Measurements from ENCODE around the gene CDADC1.
A peak's percentile ranks its signal among the peaks of the same experiment; 100 is the strongest.

Gene CDADC1

DNA sequence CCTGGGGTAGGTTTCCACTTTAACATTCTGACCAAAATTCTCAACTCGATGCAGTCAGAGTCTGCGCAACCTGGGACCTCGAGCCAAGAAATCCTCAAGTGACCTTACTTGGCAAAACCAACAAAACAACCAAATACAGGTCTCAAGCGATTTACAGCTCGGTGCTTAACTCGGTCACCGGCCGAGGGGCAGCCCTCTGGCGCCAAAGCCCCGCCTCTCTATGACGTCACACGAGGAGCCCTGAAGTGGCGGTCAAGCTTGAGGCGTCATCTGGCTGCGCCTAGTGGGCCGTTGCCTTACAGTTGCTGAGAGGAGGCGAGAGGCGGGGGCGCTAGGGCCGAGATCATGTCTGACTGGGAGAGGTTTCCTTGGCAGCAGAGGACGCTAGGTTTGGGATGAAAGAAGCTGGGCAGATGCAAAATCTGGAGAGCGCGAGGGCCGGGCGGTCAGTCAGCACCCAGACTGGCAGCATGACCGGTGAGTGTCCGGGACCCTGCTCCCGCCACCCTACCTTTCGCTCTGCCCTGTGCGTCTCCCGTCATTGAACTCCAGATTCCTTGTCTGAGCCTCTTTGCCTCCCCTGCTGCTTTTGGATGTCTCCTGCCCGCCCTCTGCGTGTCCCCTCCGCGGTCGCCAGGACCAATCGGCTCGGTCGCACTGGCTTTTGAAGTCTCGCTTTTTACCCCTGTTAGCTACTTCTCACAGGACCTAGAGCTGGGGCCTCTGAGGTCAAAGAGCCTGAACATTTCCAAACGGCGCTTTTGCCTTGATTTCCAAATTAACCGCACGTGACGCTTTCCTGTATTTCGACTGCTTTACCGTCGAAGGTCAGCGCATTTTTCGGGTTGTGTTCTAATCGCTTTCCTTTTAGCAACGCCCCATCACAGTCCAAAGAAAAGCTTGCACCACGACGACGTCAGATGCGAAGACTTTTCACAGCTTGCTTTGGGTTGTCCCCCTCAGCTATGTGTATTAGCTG is at the start of gene CDADC1:
CDADC1 (plus strand) TSS at position 283 of the 979 bp plus-strand sequence; CDS start at position 396, 113 bp downstream.
- peak; percentile 77 to 81 for DNase-seq (ENCODE audit: low read depth in 2 of 2)

DNA sequence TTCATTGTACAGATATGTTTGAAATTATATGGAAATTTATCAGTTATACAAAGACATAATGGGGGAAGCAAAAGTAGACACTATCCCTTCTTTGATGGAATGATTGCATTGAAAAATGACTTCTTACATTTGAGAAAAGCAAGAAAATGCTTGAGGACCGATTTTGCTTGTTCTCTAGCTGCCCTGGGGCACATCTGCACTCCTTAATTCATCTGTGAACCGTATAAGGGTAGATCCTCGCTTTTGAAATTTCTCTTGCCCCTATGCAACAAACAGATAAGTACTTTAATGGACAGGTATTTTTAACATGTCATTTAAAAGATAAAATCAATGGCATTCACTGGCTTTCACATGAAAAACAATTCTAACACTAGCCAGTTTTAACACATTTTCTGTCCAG is 41.1 kb upstream of the CDADC1 start:
- no peak for DNase-seq (ENCODE audit: low read depth in 2 of 2)

DNA sequence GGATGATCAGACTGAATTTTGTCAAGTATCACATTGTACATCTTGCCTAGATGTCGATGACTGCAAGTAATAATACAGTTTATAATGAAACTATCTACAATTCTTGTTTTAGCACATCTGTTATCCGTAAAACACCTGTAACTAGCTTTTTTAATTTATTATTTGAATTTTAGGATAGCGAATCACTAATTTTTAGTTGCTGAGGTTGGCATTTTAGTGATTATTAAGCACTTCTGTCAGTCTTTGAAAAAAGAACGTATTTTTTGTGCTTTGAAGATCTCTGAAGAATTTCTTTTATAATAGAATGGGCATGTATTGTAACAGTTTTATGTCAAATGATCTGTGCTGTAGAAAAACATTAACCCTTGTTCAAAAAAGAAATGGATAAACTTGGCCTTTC is 39.1 kb upstream of the CDADC1 start:
- DNase-seq (ENCODE audit: low read depth in 2 of 2), result no peak

DNA sequence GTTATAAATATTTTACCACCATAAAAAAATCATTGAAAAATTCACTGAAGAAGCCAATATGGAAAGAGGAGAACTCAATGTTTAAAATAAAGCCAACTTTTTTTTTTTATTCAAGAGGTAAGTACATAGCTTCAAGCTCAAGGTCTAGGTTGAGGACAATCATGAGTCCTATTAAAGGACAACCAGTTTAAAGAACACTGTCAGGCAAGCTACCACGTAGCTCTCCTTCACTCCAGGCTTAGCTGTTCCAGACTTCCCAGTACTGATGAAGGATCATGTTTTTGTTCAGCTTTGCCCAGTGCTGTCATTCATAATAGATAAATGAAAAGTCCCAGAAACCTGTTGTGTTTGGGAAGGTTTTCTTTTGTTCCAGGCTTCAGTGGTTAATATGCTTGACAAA is 37.6 kb upstream of the CDADC1 start:
- no peak for DNase-seq (ENCODE audit: low read depth in 2 of 2)

DNA sequence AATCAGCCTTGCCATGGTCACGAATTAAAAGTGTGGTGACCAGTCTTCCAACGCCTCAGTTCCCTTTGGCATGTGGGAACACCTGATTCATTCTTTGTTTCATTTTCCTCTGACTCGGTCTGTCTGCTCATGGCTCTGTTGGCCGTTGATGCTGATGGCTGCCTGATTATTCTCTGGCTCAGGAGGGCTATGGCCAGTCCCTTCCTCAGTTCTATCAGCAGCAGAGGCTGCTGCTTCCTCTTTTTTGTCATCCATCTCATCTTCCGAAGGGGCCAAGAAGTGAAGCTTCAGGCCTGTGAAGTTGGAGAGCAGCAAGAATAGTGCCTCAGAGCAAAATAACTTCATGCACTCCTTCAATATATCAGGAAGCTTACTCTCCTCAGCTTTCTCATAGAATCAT is 37.1 kb upstream of the CDADC1 start:
- DNase-seq (ENCODE audit: low read depth in 2 of 2), result no peak

DNA sequence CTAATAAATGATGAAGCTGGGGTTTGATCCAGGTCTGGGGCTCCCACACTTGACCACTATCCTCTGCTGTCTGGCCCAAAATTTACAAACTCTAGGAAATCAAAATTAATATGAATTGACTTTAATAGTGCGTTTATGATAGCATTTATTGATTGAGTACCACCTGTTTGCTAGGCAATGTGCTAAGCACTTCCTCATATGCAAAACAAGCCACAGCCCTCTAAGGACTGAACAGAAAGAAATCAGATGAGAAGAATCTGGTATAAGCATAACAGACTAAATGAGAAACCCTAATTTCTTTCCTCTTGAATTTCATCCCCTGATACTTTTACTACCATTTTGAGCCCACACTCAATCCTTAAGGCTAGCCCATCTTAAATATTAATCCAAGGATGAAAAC is 34.2 kb upstream of the CDADC1 start:
- DNase-seq (ENCODE audit: low read depth in 2 of 2), result no peak

DNA sequence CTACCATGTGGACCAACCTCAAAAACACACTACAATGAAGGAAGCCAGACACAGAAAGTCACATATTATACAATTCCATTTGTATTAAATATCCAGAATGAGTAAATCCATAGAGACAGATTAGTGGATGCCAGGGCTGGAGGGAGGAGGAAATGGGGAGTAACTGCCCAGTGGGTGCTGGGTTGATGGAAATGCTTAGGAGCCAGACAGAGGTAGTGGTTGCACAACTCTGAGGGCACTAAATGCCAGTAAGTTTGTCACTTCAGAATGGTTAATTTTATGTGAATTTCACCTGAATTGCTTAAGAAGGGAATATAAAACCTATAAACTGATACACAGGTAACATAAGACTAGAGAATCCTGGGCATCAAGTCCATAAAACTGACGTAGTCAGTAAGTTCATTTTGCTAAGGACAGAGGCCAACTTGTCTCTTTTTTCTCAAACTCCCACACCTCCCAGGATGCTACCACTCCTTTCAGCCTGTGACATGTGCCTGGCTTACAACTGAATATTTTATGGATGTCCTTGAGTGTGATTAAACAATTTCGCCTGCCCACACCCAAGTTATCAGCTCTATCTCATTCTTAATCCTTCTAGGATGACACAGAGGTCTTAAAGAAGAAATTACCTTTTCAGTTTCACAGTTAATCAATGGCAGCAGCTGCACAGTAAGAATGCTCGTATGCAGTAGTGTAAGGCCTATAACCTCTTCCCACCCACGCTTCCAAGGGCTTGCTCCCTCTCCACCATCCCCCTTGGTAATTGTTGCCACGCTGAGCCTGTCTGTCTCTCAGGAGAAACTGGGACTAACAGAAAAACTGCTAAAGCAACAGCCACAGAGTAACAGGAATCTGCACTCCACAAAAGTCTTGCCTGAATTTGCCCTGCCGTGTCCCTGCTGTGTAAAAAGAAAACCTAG is 33.5 kb upstream of the CDADC1 start:
- DNase-seq (ENCODE audit: low read depth in 2 of 2), result no peak

DNA sequence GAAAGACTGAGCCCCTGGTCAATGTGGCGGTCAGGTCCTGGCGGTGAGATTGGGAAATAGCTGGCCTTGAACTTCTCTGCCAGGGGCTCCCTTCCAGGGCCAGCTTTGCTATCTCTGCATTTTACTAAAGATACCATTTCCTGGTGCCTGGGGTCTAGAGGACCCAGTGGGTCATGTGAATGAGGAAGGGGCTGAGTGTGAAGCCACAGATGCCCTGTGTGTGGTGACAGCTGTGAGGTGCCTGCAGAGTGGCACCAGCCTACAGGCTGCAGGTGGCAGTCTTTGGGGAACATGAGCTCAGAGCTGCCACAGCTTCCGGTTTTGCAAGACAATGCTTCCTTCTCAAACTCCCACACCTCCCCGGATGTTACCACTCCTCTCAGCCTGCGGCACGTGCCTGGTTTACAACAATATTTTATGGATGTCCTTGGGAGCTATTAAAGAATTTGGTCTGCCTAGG is 32.8 kb upstream of the CDADC1 start:
- no peak for DNase-seq (ENCODE audit: low read depth in 2 of 2)

DNA sequence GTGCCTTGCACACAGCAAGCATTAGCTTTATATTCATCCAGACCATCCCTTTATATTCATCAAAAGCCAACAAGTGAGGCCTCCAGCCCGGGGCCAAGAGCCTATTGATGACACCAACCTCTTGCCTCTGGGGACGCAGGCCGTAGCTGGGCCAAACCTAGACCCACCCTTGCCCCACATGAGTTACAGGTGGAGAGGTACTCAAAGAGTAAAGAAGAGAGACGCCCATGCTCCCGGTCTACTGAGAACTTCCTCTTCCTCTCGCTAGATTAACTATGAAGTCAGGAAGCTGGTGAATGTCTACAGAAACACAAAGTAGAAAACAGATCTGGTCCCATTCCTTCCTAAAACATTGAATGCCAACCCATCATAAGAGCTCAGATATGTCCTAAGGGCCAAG is 31.4 kb upstream of the CDADC1 start:
- DNase-seq (ENCODE audit: low read depth in 2 of 2), result no peak

- no peak for DNase-seq (ENCODE audit: low read depth in 2 of 2)
Observed at GRCh38 chr13:49217962-49218492, 29.7 kb upstream of the CDADC1 start.

DNA sequence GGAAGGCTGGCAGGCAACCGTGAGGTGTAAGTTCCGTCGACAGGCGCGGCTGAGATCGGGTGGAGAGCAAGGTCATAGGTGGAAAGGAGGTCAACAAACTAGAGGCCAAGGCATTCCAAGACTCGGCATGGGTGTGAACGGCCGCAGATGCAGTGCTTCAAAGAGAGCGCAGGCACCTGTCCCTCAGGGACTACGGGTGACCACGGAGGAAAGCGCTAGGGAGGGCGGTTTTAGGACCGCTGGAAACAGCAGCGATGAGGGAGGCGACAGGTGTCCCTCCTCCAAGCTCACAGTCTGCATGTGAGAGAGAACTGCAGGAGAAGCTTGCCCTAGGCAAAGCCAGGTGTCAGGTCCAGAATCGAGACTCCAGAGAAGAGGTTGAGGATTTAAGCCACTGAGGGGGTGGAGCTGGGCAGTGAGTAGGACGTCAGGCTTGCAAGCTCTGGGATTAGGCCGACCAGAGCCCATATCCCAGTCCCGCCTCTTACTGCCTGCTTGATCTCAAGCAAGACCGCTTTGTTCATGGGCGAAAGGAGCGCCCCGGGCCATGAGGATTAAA is 29.2 kb upstream of the CDADC1 start:
- DNase-seq (ENCODE audit: low read depth in 2 of 2), result no peak

- DNase-seq (ENCODE audit: low read depth in 2 of 2), result no peak
Observed at GRCh38 chr13:49219647-49220035, 28.1 kb upstream of the CDADC1 start.

GRCh38 chr13:49220036-49220855 is 27.5 kb upstream of the CDADC1 start, which contains the start of gene MLNR:
MLNR (plus strand) TSS chr13:49220338; CDS start chr13:49220338, 0 bp downstream.
- no peak for DNase-seq (ENCODE audit: low read depth in 2 of 2)

- no peak for DNase-seq (ENCODE audit: low read depth in 2 of 2)
Observed at GRCh38 chr13:49220856-49221589, 26.7 kb upstream of the CDADC1 start.

DNA sequence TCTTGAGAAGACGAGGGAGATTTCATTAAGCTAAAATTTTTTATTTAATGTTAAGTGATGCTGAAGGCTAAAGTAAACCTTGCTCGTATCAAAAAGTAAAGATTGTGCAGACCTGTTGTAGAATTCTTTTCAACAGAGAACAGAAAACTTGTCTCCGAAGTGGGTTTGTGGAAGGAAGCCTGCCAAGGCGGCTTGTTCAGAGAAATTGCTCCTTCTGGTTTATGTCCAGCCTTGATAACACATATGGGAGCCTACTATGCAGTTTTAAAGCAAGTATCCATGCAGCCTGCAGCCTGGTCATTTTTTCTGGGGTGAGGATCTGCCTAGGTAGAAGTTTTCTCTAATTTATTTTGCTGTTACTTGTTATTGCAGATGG is 26.1 kb upstream of the CDADC1 start:
- no peak for DNase-seq (ENCODE audit: low read depth in 2 of 2)

GRCh38 chr13:49225223-49226042 is 22.3 kb upstream of the CDADC1 start:
- DNase-seq (ENCODE audit: low read depth in 2 of 2), result no peak

GRCh38 chr13:49226613-49227012 is 21.1 kb upstream of the CDADC1 start:
- no peak for DNase-seq (ENCODE audit: low read depth in 2 of 2)

DNA sequence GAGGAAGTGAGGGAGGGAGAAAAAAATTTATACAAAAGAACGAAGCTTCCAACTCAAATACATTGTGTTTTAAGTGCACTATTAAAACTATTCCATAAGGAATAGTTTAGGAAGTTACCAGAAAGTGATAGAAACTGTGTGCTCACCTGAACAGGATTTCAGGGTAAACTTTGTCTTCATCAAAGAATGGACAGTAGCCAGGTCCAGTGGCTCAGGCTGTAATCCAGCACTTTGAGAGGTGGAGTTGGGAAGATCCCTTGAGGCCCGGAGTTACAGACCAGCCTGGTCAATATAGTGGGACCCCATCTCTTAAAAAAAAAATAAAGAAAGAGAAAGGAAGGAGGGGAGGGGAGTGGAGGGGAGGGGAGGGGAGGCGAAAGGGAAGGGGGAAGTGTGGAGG is 13.0 kb upstream of the CDADC1 start:
- no peak for DNase-seq (ENCODE audit: low read depth in 2 of 2)

- no peak for DNase-seq (ENCODE audit: low read depth in 2 of 2)
Observed at GRCh38 chr13:49235856-49236431, 11.8 kb upstream of the CDADC1 start.
